Activated T-helper 1 cell treated with anti-CD3 and anti-CD28 coated beads, Interleukin-2, amount 50 U/mL, for 16 hours (primary cell): ENCODE data around the gene LUC7L2.
"Not testable (repeated sequence)": the region's sequence is repeated elsewhere in the genome, so short reads cannot be mapped to it uniquely, and the experiment has no call there.

Source experiments
- DNase-seq, 2 donors: peaks; one replicate each; pipeline ENCODE4 v3.0.0-alpha.2; 2020; ENCODE audit warnings: low read depth in 1 of 2, low spot score in 1 of 2

Gene LUC7L2

DNA sequence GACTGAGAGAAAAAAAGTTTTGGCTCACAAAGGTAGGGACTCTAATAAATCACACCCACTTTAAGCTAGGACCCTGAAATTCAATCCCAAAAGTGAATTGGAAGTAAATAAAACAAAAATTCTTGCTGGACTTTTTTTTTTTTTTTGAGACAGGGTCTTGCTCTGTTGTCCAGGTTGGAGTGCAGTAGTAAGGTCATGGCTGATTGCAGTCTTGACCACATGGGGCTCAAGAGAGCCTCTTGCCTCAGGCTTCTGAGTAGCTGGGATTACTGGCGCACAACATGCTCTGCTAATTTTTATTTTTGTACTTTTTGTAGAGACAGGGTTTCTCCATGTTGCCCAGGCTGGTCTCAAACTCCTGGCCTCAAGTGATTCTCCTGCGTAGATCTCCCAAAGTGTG lies 5.0 kb upstream of the LUC7L2 start:
- no peak for DNase-seq

DNA sequence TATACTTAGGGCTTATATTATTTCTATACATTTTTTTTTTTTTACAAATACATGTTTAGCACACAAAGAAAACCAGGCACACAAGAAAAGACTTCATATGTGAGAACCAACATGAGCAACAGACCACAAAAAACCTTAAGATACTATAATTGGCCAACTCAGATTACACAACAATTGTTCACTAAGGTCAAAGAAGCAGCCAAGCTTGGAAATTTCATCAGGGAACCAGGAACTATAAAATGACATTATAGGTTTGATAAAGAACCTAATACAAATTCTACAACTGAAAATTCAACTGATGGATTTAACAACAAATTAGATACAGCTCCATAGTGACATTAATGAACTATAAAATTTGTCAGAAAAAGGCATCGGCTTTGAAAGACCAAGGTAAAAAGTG lies 4.4 kb upstream of the LUC7L2 start:
- no peak for DNase-seq

DNA sequence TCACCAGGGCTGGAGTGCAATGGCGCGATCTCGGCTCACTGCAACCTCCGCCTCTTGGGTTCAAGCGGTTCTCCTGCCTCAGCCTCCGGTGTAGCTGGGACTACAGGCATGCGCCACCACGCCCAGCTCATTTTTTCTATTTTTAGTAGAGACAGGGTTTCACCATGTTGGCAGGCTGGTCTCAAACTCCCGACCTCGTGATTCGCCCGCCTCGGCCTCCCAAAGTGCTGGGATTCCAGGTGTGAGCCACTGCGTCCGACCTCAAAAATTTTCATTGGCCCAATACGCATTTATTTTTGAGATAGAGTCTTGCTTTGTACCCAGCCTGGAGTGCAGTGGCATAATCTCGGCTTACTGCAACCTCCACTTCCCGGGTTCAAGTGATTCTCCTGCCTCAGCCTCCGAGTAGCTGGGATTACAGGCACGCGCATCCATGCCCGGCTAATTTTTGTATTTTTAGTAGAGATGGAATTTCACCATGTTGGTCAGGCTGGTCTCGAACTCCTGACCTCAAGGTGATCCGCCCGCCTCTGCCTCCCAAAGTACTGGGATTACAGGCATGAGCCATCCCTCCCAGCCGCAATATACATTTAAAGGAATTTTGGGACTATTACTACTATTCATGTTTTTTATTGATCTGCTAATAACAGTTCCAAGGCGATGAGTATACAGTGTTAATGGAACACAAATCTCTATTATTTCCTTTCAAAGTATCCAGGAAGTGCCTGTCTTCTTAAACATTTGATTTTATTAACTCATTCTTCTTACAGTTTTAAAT lies 1.8 kb upstream of the LUC7L2 start:
- not testable (repeated sequence) for DNase-seq

DNA sequence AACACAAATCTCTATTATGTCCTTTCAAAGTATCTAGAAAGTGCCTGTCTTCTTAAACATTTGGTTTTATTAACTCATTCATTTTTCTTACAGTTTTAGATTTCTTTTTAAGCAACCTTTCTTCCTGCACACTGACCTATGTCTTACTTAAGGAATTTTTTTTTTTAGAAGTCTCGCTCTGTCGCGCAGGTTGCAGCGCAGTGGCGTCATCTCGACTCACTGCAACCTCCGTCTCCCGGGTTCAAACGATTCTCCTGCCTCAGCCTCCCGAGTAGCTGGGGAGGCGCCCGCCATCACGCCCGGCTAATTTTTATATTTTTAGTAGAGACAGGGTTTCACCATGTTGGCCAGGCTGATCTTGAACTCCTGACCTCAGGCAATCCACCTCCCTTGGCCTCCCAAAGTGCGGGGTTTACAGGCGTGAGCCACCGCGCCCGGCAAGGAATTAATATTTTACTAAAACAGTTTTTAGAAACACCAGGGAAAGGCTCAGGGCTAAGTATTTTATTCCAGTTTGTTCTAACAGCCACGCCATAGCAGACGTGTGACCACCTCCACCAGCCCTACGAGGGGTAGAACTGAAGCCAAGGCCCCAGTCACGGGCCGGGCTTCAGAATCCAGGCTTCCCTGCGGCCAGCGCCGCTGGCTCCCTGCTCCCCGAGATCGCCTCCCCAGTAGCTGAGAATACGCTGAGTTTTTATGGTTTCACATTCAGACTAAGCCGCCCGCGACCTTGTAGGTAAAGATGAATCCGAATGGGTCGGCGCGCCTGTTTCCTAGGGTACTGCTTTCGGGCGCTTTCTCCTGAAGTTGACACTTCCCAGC lies 941 bp upstream of the LUC7L2 start:
- DNase-seq = no peak

DNA sequence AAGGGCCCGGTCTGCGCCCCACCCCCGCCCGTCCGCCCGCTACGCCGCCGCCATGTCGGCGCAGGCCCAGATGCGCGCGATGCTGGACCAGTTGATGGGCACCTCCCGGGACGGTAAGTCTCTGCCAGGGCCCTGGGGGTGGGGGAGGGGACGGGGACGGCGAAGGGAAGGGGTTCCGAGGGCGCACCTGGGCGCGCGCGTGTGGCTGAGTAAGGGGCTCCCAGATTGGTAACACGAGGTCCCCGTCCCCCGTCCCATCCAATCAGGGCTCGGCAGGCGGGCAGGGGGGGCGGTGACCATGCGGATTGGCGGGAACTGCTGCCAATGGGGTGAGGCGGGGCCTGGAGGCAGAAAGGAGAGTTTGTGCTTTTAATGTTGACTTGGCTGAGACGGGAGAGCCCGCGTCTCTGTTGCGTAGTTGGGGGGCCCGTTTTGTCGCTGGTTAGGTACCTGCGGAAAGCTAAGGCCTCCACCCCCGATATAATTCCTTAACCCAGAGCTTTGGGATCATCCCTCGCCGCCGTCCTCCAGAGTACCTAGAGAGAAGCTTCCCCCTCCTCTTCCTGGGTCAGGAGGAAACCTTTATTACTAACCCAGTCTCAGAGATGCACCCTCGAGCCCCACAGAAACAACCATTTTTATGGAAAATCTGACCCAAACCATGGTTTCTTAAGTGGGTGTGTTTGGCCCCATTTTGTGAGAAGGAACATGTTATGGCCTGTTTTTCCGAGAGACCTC lies 685 bp downstream of the LUC7L2 start:
- DNase-seq = peak; percentile 94 to 98

DNA sequence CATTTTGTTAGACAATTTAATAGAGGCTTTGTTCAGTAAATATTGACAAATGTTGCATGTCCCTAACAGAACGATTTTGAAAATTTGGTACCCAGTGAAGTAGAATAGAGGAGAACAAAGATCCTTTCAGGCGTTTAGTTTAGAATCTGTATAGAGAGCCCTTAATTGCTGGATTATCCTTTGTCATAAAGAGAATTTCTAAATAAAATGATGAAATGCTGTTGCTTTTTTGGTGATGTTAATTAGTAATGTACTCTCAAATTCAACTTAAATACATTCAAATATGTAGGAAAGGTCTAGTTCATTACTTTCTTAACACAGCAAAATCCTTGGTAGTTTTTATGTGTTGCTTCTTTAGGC lies 1.2 kb downstream of the LUC7L2 start:
- DNase-seq = no peak

DNA sequence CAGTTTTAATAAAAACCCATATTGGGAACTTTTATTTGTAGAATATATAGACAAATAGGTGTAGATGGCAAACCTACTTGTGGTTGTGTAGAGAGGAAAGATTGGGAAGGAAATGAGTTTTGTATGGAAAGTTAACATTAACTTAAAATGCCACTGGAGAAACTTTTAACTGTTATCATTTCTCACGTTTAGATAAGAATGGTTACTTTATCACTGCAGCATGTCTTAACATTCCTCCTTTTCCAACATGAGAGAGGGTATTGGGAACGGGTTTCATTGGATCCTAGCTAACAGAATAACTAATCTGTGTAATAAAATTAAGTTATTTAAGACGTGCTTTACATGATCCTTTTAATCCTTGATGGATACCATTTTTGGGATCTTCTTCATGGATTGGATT lies 1.8 kb downstream of the LUC7L2 start:
- no peak for DNase-seq

DNA sequence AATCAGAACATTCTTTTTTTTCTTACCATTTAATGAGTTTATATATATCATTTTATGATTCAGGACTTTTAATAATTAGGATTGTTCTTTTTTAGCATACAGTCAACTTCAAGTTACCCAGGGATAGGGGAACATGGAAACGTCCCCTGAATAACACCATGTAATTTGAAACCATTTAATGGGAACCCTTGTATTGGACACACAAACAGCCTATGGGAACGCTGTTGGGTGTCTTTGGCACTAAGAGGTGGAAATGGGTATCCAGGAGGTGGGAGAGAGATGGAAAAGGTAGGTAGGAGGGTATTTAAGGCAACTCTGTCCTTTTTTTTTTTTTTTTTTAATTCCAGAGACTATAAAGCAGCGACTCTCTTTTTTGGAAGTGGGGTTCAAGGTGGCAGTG lies 2.6 kb downstream of the LUC7L2 start:
- DNase-seq = no peak

DNA sequence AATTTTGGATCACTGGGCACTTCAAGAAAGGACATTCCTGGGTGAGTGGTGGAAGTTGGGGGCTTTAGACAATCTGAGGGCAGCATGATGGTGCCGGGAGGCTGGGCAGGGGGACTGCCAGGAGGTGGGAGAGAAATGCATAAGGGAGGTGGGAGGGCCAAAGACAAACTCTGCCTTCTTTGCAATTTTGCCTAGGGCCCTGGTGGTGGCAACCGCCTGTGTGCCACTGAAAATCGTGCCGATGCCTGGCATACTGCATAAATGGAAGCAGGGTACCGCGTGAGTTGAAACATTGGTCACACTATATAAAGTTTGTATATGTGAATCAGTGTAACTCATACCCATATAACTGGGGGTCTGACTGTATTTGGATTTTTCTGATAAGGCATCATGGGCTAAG lies 3.3 kb downstream of the LUC7L2 start:
- no peak for DNase-seq

DNA sequence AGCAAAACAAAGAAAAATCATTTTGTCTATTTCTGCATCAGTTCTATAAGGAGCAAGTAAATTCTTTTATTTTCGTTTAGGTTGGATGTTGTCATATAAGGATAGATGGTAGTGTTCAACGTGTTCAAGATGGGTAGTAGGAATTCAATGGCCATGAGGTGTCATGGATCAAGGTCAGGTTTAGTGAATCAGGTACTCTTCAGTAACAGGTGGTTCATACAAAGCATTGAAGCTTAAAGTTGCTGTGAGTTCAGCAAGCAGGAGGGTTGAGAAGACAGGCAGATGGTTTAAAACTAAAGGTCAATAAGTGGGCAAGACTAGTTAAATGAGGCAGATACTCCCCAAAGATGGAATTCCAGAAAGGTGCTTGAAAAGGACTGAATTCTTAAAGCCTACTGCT lies 5.6 kb downstream of the LUC7L2 start:
- no peak for DNase-seq

DNA sequence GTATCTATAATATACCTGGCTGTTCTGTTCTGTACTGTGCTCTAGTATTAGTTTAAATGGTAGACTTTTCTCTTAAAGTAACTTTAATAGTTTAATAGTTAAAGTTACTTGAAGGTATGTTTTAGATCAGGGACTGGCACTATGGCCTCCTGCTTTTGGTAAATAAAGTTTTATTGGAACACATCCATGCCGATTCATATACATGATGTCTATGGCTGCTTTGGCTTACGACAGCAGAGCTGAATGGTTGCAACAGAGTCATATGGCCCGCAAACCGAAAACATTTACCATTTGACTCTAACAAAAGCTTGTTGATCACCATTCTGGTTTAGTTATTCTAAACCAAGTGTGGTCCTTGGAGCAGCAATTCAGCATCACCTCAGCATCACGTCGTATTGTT lies 6.7 kb downstream of the LUC7L2 start:
- DNase-seq = no peak

DNA sequence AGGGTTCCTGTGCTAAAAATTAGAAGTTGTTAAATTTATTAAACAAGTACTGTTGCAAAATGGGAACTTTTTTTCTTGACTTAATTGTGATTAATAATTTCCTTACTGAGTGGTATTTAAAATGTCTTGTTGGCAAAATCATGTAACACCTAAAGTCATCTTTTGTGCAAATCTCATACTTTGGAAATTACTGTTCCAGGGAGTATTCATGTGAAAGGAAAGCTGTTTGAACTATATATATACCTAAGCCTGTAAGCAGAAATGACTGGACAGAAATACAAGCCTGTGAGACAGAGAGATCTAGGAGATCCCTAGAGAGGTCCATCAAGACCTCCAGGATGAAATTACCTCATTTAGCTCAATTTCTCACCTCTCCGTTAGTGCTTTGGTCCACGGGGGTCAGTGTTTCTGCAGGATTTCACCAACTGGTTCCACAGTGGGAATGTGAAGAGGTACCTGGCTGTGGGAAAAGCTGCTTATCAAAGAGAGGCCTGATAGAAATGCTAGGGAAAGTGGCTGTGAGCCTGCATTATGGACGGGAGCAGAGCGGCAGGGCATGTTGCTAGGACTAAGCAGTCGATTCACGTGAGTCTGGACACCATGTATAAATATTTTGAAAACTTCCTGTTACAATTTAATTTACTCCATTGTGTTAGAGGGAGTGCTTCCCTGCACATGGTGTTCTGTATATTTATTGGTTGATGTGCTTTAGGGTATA lies 7.9 kb downstream of the LUC7L2 start:
- DNase-seq = no peak

DNA sequence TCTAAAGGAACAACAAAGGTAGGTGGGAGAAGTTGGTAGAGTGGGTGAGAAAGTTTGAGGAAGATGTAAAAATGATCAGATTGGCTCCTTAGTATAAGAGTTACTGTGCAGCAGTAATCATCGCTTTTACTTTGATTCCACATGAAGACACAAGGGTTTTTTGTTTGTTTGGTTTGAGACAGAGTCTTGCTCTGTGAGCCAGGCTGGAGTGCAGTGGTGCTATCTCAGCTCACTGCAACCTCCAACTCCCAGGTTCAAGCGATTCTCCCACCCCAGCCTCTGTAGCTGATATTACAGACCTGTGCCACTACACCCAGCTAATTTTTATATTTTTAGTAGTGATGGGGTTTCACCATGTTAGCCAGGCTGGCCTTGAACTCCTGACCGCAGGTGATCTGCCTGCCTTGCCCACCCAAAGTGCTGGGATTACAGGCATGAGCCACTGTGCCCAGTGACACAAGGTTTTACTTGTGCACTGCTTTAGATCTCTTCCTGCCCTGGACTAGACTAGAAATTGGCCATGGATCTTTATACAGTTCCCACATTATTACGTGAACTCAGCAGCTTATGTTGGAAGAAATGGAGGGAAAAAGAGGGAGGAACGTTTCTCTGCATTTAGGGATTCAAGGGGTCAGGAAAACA lies 10.7 kb downstream of the LUC7L2 start:
- DNase-seq = no peak

DNA sequence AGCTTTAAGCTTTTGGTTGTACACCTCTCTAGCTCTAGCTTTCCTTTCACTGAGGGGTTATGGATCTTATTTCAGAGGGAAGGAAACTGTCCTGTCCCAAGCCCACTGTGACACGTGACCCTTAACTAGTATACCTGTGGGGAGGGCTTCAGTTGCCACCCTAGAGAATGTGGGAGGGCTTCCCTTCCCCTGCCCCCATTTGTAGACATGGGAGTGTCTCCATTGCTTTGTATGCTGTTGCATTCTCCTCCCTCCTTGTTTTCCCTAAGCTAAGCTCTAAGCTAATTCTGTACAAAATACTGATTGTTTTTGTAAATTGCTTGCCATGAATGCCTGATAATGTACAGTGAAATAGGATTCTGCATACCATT lies 11.2 kb downstream of the LUC7L2 start:
- DNase-seq = no peak

DNA sequence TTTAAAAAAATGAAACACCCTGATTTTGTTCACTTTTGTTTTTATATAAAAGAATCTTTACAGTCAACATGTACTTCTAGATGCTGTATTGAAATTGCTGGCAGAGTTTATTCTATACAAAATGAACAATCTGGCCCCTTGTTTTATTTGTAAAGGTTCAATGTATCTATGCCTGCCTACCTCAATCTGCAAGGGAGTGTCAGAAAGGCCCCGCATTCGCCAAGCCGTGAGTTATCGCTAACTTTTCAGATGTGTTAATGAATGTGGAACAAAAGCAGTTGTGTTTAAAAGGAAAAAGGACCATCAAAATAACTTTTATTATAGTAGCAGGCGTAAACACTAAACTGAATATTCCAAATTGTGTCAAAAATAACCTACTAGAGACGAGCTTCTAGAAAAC lies 14.6 kb downstream of the LUC7L2 start:
- no peak for DNase-seq

DNA sequence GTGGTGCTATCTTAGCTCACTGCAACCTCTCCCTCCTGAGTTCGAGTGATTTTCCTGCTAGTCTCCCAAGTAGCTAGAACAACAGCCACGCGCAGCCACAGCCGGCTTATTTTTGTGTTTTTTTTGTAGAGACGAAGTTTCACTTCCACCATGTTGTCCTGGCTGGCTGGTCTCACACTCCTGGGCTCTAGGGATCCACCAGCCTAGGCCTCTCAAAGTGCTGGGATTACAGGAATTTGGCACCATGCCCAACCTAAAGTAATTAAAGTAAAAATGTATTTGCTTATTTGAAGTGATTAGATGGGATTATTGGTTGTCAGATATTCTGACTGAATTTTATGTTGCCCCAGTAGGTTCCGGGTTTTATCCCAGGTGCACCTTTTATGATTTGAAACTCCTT lies 22.7 kb downstream of the LUC7L2 start:
- no peak for DNase-seq

DNA sequence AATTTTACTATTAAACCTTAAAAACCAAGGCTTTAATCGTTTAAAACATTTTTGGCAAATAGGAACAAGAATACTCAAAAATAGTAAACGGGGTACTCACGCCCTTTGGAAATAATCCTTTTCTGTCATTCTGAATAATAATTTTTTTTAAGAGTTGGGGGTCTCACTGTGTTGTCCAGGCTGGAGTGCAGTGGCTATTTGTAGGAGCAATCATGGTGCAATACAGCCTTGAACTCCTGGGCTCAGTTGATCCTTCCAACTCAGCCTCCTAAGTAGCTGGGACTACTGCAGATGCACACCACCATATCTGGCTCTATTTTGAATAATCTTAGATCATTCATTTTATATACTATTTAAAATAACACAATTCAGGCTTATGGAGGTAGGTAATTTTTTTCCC lies 24.9 kb downstream of the LUC7L2 start:
- DNase-seq = no peak

DNA sequence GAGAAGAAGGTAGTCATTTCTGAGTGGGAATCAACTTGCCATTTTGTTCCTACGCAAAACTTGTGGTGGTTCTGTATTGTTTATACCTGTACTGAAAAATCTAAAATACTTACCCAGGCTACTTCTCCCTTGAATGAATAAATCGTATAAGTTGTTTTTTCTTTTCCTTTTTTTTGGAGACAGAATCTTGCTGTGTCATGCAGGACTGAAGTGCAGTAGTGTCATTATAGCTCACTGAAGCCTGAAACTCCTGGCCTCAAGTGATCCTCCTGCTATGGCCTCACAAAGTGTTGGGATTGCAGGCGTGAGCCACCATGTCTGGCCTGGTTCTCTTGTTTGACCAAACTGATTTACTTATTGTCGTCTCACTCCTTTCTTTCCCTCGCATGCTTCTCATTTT lies 27.9 kb downstream of the LUC7L2 start:
- no peak for DNase-seq

DNA sequence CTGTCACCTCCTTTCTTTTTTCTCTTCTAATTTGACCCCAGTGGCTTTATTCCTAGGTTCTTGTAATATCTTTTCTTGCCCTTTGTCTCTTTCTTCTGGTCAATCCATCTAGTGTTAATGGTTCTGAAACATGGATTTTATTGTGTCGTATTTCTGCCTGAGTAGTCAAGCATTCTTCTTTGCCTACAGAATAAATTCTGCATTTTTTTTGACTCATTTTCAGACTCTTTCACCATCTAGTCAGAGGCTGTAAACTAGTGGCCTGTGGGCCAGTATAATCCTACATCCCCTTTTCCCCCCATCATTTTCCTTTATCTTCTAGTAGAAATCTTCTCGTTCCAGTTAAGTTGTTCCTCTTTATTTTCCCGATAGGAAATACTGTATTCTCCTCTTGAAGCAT lies 29.4 kb downstream of the LUC7L2 start:
- DNase-seq = no peak

DNA sequence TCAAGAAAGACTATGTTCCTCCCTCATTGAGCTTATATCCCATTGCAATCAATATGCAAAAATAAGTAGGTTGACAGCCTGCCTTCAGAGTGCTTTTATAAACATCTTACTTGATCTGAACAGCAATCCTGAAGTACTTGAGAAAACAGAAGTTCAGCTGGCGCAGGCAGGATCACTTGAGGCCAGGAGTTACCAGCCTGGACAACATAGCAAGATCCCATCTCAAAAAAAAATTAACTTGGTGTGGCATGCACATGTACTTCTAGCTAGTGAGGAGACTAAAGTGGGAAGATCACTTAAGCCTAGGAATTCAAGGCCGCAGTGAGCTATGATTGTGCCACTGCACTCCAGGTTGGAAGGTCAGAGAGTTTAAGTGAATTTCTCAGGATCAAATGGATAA lies 30.1 kb downstream of the LUC7L2 start:
- no peak for DNase-seq

DNA sequence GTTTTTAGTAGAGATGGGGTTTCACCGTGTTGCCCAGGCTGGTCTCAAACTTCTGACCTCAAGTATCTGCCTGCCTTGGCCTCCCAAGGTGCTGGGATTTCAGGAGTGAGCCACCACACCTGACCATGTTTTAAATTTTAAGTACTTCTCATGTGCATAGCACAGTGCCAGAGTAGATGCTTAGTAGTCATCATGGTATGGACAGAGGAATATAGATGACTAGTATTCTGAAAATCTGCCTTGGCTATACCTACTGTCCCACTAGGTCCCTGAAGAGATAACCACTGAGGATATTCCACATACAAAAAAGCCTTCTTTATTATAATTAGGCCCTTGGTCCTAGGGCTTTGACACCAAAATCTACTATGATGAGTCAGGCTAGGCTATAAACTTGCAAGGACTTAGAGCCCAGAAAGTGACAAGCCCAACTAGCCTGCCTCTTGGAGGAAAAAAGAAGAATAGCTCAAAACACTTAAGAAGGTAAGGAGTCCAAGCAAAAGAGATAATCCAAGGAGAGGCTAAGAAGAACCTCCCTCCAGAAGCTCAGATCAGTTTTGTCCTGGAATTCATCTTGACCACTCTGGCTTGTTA lies 34.0 kb downstream of the LUC7L2 start:
- no peak for DNase-seq
